AG04450 (cell line): Measurements from ENCODE around the gene USP46. TPM values are rescaled to one million over a fixed set of nuclear protein-coding genes. Genes with fewer than 3 reads are reported as not detected.

Experiments used
- CTCF ChIA-PET: fragments of 300-600, 350-600 bp; formaldehyde crosslinking; extraction: SDS; loops from one replicate; lab custom pipeline; 2022; ENCODE audit warnings: antibody characterized with exemption, inconsistent platforms; lab: Charles Lee
- POLR2A ChIA-PET: fragments of 350-600 bp; formaldehyde crosslinking; extraction: SDS; loops from one replicate; lab custom pipeline; 2021; ENCODE audit warnings: antibody characterized with exemption, inconsistent platforms; lab: Yijun Ruan, JAX
- DNase-seq: peaks from one replicate; pipeline ENCODE4 v3.0.0-alpha.2; 2011; ENCODE audit warnings: low read depth, low spot score
- H3K27ac ChIP-seq: one replicate; pipeline ENCODE4 v1.5.1; 2012; ENCODE audit warnings: low read depth, low read length, control low read depth
- H3K27me3 ChIP-seq: one replicate; pipeline ENCODE4 v1.6.0; 2012; ENCODE audit warnings: low read length; ENCODE audit not compliant: control insufficient read depth, insufficient read depth
- H3K4me3 ChIP-seq: 2 replicates; pipeline ENCODE4 v1.5.1; 2011; ENCODE audit warnings: mild to moderate bottlenecking, low read depth, low read length, control low read depth
- H3K9me3 ChIP-seq: 2 replicates; pipeline ENCODE4 v1.5.1; 2012; ENCODE audit warnings: low read length; ENCODE audit not compliant: control insufficient read depth, insufficient read depth
- polyA plus RNA-seq: library from polyadenylated mRNA; depleted of rRNA; stranded (reverse); fragments of >200 nt; gene quantifications from 2 replicates; pipeline ENCODE4 v1.2.3, GENCODE V29; 2011
- TF ChIP-seq, protein P1 (sequence below): IDR thresholded peaks from 2 replicates; pipeline ENCODE4 v1.5.1; 2011; ENCODE audit warnings: low read depth, low read length, control low read depth, inconsistent platforms

USP46 gene
- polyA plus RNA-seq, 1 experiment, result 69.1 TPM

DNA sequence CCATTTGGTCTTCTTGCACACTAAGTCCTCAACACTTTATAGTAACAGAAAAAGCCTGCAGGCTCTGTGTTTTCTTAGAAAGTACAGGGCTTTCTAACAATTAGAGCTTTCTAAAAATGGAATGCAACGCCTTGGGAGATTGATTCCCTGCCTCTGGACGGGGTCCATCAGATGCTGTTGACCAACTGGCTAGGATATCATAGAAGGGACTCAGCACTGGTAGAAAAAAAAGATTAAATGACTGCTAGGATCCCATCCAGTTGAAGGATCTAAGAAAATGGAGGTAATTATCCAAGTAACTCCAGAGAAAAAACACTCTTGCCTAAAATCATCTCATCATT is 39.5 kb downstream of the USP46 start:
- CTCF ChIA-PET, result interaction anchor here (0.9 kb wide), 1 partner anchor 364 kb away, joined by 3 read pairs; no protein-coding TSS in a partner anchor
- no peak overlapping the region for H3K4me3 ChIP-seq
- no peak for DNase-seq
- H3K27ac ChIP-seq, result no peak overlapping the region
- H3K9me3 ChIP-seq, result no peaks in the 10 kb centered on the region
- TF ChIP-seq, protein P1, sequence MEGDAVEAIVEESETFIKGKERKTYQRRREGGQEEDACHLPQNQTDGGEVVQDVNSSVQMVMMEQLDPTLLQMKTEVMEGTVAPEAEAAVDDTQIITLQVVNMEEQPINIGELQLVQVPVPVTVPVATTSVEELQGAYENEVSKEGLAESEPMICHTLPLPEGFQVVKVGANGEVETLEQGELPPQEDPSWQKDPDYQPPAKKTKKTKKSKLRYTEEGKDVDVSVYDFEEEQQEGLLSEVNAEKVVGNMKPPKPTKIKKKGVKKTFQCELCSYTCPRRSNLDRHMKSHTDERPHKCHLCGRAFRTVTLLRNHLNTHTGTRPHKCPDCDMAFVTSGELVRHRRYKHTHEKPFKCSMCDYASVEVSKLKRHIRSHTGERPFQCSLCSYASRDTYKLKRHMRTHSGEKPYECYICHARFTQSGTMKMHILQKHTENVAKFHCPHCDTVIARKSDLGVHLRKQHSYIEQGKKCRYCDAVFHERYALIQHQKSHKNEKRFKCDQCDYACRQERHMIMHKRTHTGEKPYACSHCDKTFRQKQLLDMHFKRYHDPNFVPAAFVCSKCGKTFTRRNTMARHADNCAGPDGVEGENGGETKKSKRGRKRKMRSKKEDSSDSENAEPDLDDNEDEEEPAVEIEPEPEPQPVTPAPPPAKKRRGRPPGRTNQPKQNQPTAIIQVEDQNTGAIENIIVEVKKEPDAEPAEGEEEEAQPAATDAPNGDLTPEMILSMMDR, result no peak
- POLR2A ChIA-PET, result no interaction called here
- no peaks in the 10 kb centered on the region for H3K27me3 ChIP-seq

DNA sequence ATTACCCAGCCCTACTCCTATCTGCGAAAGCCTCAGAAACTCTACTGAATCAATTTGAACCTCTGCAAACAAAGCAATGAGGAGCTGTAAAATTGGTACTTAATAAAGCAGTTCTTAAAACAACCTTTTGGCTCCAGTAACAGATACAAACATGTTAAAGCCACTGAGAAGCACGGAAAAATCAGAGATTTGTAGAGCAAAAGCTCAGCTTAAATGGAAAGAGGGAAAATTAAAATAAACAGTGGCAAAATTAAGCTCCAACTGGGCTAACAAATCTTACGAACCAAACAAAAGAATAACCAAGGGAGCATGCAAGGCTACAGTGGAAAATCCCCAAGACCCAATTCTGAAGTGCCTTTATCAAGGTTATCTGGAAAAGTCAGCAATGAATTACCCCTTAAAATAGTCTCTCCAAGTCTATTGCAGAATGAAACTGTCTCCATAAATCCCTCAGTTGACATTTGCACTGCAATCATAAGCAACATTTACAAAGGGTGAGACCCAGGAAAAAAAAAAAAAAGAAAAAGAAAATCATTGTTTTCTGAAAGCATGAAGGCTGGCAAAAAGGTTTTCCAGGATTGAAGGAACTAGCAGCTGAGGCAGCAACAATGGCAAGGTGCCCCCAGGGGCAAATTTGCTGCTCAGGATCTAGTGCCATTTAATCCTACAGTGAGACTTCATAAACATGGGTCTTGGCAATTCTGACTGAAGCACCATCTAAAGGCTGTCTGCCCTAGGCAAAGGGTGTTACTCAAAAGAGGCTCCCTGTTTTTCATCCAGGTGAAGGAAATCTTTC is 40.1 kb downstream of the USP46 start:
- TF ChIP-seq, protein P1, result no peak
- POLR2A ChIA-PET, result no interaction called here
- CTCF ChIA-PET, result interaction anchor here (0.9 to 1.2 kb wide), 2 partner anchors 74 to 364 kb away, joined by 3 read pairs; no protein-coding TSS in a partner anchor

DNA sequence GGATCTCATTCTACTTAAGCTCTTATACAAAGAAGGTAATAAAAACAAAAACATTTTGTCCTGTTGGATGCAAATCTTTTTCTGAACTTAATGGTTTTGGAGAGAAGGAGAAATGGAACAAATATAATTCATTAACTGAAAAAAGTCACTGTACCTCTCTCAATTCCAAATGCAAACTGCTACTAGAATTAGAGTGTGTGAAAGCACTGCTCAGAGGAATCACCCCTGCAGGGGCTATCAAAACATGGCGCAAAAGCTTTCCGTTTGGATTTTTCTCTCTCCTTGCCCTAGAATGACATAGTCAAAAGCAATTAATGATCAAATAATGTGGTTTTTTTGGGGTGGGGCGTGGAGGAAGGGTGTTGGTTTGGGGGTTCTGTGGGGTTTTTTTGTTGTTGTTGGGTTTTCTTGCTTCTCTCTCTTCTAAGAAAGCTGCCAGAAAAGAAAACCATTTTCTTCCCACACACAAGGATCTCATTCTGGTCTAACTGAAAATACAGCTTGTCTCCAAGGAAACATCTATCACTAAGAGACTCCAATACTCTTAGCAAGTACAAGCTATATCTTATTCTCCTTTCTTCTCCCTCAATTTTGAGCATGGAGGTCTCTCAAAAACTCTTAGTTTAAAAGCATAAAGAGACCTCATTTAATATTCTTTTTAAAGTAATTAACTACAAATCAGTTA is 41.6 kb downstream of the USP46 start:
- Histone ChIP-seq H3K9me3 (no peaks in the 10 kb centered on the region), H3K27me3 (no peaks in the 10 kb centered on the region), H3K4me3 (no peak overlapping the region), H3K27ac (no peak overlapping the region)
- CTCF ChIA-PET, result interaction anchor here (1.0 to 1.2 kb wide), 4 partner anchors 17 to 366 kb away, joined by 3 to 4 read pairs (median 3); no protein-coding TSS in a partner anchor
- TF ChIP-seq, protein P1, result no peak
- POLR2A ChIA-PET, result no interaction called here
- no peak for DNase-seq

More for the DNA sequence above, 40.1 kb downstream of the USP46 start:
- Histone ChIP-seq H3K27me3 (no peaks in the 10 kb centered on the region), H3K9me3 (no peaks in the 10 kb centered on the region), H3K27ac (no peak overlapping the region), H3K4me3 (no peak overlapping the region)
- no peak for DNase-seq

DNA sequence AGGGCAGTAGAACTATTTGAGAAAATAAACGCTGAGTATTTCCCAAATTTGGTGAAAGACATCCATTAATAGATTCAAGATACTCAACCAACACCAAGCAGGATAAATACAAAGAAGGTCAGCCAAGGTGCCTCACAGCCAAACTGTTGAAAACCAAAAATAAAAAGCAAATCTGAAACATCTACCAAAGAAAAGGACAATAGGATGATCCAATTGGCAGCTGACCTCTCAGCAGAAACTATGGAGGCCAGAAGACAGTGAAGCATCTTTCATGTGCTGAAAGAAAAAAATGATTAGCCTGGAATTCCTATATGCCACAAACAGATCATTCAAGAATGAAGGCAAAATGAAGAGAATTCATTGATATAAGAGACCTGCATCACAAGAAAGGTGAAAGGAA is 44.9 kb downstream of the USP46 start:
- no peak for DNase-seq
- no peak overlapping the region for H3K27ac ChIP-seq
- ChIA-PET CTCF (no interaction called here), POLR2A (no interaction called here)
- H3K9me3 ChIP-seq, result no peaks in the 10 kb centered on the region; the same call in 1 of the 2 replicates
- TF ChIP-seq, protein P1, result no peak
- H3K4me3 ChIP-seq, result no peak overlapping the region
- no peaks in the 10 kb centered on the region for H3K27me3 ChIP-seq

DNA sequence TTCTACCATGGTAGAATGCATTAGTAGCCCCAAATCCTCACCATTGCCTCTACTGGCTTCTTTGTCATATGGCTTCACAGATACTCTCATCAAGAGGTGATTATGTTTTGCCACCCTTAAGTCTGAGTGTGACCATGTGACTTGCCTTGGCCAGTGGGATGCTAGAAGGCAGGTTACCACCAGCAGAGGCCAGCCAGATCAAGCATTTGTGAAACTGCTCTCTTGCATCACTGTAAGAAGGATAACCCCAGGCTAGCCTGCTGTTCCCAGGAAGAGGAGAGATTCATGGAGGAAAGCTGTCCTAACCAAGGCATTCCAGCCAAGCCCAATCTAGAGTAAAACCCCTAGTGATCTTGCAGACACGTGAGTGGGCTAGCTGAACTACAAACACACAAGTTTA is 46.8 kb downstream of the USP46 start:
- Histone ChIP-seq H3K4me3 (no peak overlapping the region), H3K27me3 (no peaks in the 10 kb centered on the region), H3K27ac (no peak overlapping the region), H3K9me3 (no peaks in the 10 kb centered on the region; the same call in 1 of the 2 replicates)
- TF ChIP-seq, protein P1, result no peak
- CTCF ChIA-PET, result no interaction called here
- no peak for DNase-seq
- POLR2A ChIA-PET, result no interaction called here
